ENCODE data around the gene WAC. TPM values are rescaled to one million over a fixed set of nuclear protein-coding genes. Genes with fewer than 3 reads are reported as not detected.

WAC gene
- total RNA-seq, 2 experiments from 2014 or later = 111 to 121 TPM

GRCh38 chr10:28564905-28565304, 32.0 kb downstream of the WAC start:
- H3K27ac ChIP-seq (ENCODE audit: low read depth, low read length, poor library complexity, severe bottlenecking) = no peak overlapping the region
- H3K36me3 ChIP-seq (ENCODE audit: insufficient read depth, low read length) = peaks cover 98% of the 10 kb centered on the region
- no peak overlapping the region for H3K4me3 ChIP-seq (ENCODE audit: low read depth, low read length, poor library complexity, severe bottlenecking)
- H3K9me2 ChIP-seq (ENCODE audit: insufficient read depth, low read length) = no peaks in the 10 kb centered on the region
- no peak for DNase-seq (ENCODE audit: low spot score)
- POLR2A ChIA-PET = interaction anchor here (0.5 to 2.4 kb wide), 10 partner anchors 9 to 50 kb away, joined by 3 to 18 read pairs (median 3); no protein-coding TSS in a partner anchor
- H3K4me2 ChIP-seq (ENCODE audit: low read length) = no peak overlapping the region
- peaks cover 10% of the 10 kb centered on the region for H3K4me1 ChIP-seq (ENCODE audit: insufficient read depth, low read length, poor library complexity, severe bottlenecking)
- BruUV-seq (replicated peaks) = no TSS peak
- TF ChIP-seq CTCF (conservative IDR thresholded peaks at IDR 0.05; ENCODE audit: low read length) = no peak
- no peak for TF ChIP-seq EZH2phosphoT487 (IDR thresholded peaks at IDR 0.05; ENCODE audit: borderline replicate concordance, low read depth, low read length)
- H3K79me2 ChIP-seq (ENCODE audit: insufficient read depth, low read depth, low read length) = peaks cover 100% of the 10 kb centered on the region
- no peak overlapping the region for H2AFZ ChIP-seq (ENCODE audit: low read length)
- no peaks in the 10 kb centered on the region for H3K9me3 ChIP-seq (ENCODE audit: low read length)
- intact Hi-C loops (cut with micrococcal nuclease; ENCODE audit: unreplicated experiment) = no loop called here
- peaks cover 68% of the 10 kb centered on the region for H4K20me1 ChIP-seq (ENCODE audit: insufficient read depth, low read length)
- CTCF ChIA-PET (ENCODE audit: unreplicated experiment) = no interaction called here

- Histone ChIP-seq H2AFZ (ENCODE audit: low read length) (no peak overlapping the region), H3K9me3 (ENCODE audit: low read length) (no peaks in the 10 kb centered on the region), H4K20me1 (ENCODE audit: insufficient read depth, low read length) (peaks cover 66% of the 10 kb centered on the region), H3K4me2 (ENCODE audit: low read length) (no peak overlapping the region), H3K79me2 (ENCODE audit: insufficient read depth, low read depth, low read length) (peaks cover 100% of the 10 kb centered on the region), H3K36me3 (ENCODE audit: insufficient read depth, low read length) (peaks cover 98% of the 10 kb centered on the region), H3K4me3 (ENCODE audit: low read depth, low read length, poor library complexity, severe bottlenecking) (no peak overlapping the region), H3K4me1 (ENCODE audit: insufficient read depth, low read length, poor library complexity, severe bottlenecking) (peaks cover 10% of the 10 kb centered on the region), H3K27ac (ENCODE audit: low read depth, low read length, poor library complexity, severe bottlenecking) (no peak overlapping the region), H3K9me2 (ENCODE audit: insufficient read depth, low read length) (no peaks in the 10 kb centered on the region)
- TF ChIP-seq EZH2phosphoT487 (IDR thresholded peaks at IDR 0.05; ENCODE audit: borderline replicate concordance, low read depth, low read length) = no peak
- TF ChIP-seq CTCF (conservative IDR thresholded peaks at IDR 0.05; ENCODE audit: low read length) = no peak
- BruUV-seq (replicated peaks) = no TSS peak
- ChIA-PET POLR2A (interaction anchor here (0.7 to 2.4 kb wide), 6 partner anchors 10 to 1407 kb away, joined by 3 to 18 read pairs (median 4); no protein-coding TSS in a partner anchor), CTCF (ENCODE audit: unreplicated experiment) (interaction anchor here (0.5 kb wide), 1 partner anchor 1889 kb away, joined by 3 read pairs; no protein-coding TSS in a partner anchor)
- DNase-seq (ENCODE audit: low spot score) = no peak
- intact Hi-C loops (cut with micrococcal nuclease; ENCODE audit: unreplicated experiment) = no loop called here
Measured at GRCh38 chr10:28566458-28567015, 33.6 kb downstream of the WAC start.

- DNase-seq (ENCODE audit: low spot score) = no peak
- H3K79me2 ChIP-seq (ENCODE audit: insufficient read depth, low read depth, low read length) = peaks cover 100% of the 10 kb centered on the region
- BruUV-seq (replicated peaks) = TSS peak; percentile 10
- intact Hi-C loops (cut with micrococcal nuclease; ENCODE audit: unreplicated experiment) = no loop called here
- CTCF ChIA-PET (ENCODE audit: unreplicated experiment) = no interaction called here
- no peak overlapping the region for H2AFZ ChIP-seq (ENCODE audit: low read length)
- no peak overlapping the region for H3K4me2 ChIP-seq (ENCODE audit: low read length)
- H3K9me3 ChIP-seq (ENCODE audit: low read length) = no peaks in the 10 kb centered on the region
- no peak overlapping the region for H3K4me3 ChIP-seq (ENCODE audit: low read depth, low read length, poor library complexity, severe bottlenecking)
- TF ChIP-seq EZH2phosphoT487 (IDR thresholded peaks at IDR 0.05; ENCODE audit: borderline replicate concordance, low read depth, low read length) = no peak
- no peak for TF ChIP-seq CTCF (conservative IDR thresholded peaks at IDR 0.05; ENCODE audit: low read length)
- peaks cover 54% of the 10 kb centered on the region for H4K20me1 ChIP-seq (ENCODE audit: insufficient read depth, low read length)
- H3K9me2 ChIP-seq (ENCODE audit: insufficient read depth, low read length) = no peaks in the 10 kb centered on the region
- H3K27ac ChIP-seq (ENCODE audit: low read depth, low read length, poor library complexity, severe bottlenecking) = no peak overlapping the region
- POLR2A ChIA-PET = interaction anchor here (0.5 kb wide), 1 partner anchor 11 kb away, joined by 3 read pairs; no protein-coding TSS in a partner anchor
- peaks cover 6% of the 10 kb centered on the region for H3K4me1 ChIP-seq (ENCODE audit: insufficient read depth, low read length, poor library complexity, severe bottlenecking)
- H3K36me3 ChIP-seq (ENCODE audit: insufficient read depth, low read length) = peaks cover 95% of the 10 kb centered on the region
Measured at GRCh38 chr10:28569506-28570159, 36.7 kb downstream of the WAC start.
